HEK293 (cell line): ENCODE results near the gene RPRML.

Source experiments
- CTCF ChIP-seq: fragments of 450-650 bp; formaldehyde crosslinking; IDR thresholded peaks from 2 replicates; pipeline ENCODE4 v1.5.1; 2016; ENCODE audit warnings: missing biosample characterization, missing genetic modification characterization
- MEIS1 ChIP-seq: sonication (generic); formaldehyde crosslinking; IDR thresholded peaks from 2 replicates; pipeline ENCODE4 v1.8.1; 2022; ENCODE audit warnings: missing genetic modification reagents, mild to moderate bottlenecking, borderline replicate concordance
- MYNN ChIP-seq: fragments of 450-650 bp; formaldehyde crosslinking; IDR thresholded peaks from 2 replicates; pipeline ENCODE4 v1.5.1; 2016; ENCODE audit warnings: missing biosample characterization, missing genetic modification characterization, borderline replicate concordance
- ZNF19 ChIP-seq: fragments of 450-650 bp; formaldehyde crosslinking; IDR thresholded peaks from 2 replicates; pipeline ENCODE4; 2016; ENCODE audit warnings: missing biosample characterization, missing genetic modification characterization, low read depth
- ZNF501 ChIP-seq: fragments of 450-650 bp; formaldehyde crosslinking; IDR thresholded peaks from 2 replicates; pipeline ENCODE4 v1.5.1; 2016; ENCODE audit warnings: missing biosample characterization, missing genetic modification characterization
- ZSCAN30 ChIP-seq: fragments of 450-650 bp; IDR thresholded peaks from 2 replicates; pipeline ENCODE4 v1.5.1; 2018; ENCODE audit warnings: missing biosample characterization, mild to moderate bottlenecking, missing genetic modification characterization, moderate library complexity
- TF ChIP-seq, protein P1 (sequence below): fragments of 450-650 bp; formaldehyde crosslinking; IDR thresholded peaks from 2 replicates; pipeline ENCODE4 v1.5.1; 2016; ENCODE audit warnings: missing biosample characterization, missing genetic modification characterization
- TF ChIP-seq, protein P2 (sequence below): fragments of 450-650 bp; formaldehyde crosslinking; IDR thresholded peaks from 2 replicates; pipeline ENCODE4 v1.5.1; 2016; ENCODE audit warnings: missing biosample characterization, missing genetic modification characterization
- TF ChIP-seq, protein P3 (sequence below): fragments of 450-650 bp; formaldehyde crosslinking; IDR thresholded peaks from 2 replicates; pipeline ENCODE4 v1.5.0; 2017; ENCODE audit warnings: missing biosample characterization, missing genetic modification characterization, borderline replicate concordance

- TF ChIP-seq, protein P1, sequence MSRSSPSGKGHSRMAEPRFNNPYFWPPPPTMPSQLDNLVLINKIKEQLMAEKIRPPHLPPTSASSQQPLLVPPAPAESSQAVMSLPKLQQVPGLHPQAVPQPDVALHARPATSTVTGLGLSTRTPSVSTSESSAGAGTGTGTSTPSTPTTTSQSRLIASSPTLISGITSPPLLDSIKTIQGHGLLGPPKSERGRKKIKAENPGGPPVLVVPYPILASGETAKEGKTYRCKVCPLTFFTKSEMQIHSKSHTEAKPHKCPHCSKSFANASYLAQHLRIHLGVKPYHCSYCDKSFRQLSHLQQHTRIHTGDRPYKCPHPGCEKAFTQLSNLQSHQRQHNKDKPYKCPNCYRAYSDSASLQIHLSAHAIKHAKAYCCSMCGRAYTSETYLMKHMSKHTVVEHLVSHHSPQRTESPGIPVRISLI: no peak
- TF ChIP-seq CTCF (tag by site-specific recombination) (no peak), MEIS1 (no peak), MYNN (tag by site-specific recombination) (no peak), ZNF19 (no peak), ZNF501 (tag by site-specific recombination) (no peak), ZSCAN30 (tag by site-specific recombination) (no peak)
- TF ChIP-seq, protein P2, sequence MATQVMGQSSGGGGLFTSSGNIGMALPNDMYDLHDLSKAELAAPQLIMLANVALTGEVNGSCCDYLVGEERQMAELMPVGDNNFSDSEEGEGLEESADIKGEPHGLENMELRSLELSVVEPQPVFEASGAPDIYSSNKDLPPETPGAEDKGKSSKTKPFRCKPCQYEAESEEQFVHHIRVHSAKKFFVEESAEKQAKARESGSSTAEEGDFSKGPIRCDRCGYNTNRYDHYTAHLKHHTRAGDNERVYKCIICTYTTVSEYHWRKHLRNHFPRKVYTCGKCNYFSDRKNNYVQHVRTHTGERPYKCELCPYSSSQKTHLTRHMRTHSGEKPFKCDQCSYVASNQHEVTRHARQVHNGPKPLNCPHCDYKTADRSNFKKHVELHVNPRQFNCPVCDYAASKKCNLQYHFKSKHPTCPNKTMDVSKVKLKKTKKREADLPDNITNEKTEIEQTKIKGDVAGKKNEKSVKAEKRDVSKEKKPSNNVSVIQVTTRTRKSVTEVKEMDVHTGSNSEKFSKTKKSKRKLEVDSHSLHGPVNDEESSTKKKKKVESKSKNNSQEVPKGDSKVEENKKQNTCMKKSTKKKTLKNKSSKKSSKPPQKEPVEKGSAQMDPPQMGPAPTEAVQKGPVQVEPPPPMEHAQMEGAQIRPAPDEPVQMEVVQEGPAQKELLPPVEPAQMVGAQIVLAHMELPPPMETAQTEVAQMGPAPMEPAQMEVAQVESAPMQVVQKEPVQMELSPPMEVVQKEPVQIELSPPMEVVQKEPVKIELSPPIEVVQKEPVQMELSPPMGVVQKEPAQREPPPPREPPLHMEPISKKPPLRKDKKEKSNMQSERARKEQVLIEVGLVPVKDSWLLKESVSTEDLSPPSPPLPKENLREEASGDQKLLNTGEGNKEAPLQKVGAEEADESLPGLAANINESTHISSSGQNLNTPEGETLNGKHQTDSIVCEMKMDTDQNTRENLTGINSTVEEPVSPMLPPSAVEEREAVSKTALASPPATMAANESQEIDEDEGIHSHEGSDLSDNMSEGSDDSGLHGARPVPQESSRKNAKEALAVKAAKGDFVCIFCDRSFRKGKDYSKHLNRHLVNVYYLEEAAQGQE: no peak
- TF ChIP-seq, protein P3, sequence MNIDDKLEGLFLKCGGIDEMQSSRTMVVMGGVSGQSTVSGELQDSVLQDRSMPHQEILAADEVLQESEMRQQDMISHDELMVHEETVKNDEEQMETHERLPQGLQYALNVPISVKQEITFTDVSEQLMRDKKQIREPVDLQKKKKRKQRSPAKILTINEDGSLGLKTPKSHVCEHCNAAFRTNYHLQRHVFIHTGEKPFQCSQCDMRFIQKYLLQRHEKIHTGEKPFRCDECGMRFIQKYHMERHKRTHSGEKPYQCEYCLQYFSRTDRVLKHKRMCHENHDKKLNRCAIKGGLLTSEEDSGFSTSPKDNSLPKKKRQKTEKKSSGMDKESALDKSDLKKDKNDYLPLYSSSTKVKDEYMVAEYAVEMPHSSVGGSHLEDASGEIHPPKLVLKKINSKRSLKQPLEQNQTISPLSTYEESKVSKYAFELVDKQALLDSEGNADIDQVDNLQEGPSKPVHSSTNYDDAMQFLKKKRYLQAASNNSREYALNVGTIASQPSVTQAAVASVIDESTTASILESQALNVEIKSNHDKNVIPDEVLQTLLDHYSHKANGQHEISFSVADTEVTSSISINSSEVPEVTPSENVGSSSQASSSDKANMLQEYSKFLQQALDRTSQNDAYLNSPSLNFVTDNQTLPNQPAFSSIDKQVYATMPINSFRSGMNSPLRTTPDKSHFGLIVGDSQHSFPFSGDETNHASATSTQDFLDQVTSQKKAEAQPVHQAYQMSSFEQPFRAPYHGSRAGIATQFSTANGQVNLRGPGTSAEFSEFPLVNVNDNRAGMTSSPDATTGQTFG (tag by site-specific recombination): no peak
These were observed 6.7 kb downstream of the RPRML start for GRCh38 chr17:46972346-46972745.
